MM.1S (cell line): ENCODE results near the gene KREMEN2.

Experiments
- DNase-seq: peaks from one replicate; pipeline ENCODE4 v3.0.0-alpha.2; 2015
- H2AFZ ChIP-seq: fragments of 300-600 bp; sonication (generic); 2 replicates; pipeline ENCODE4 v1.6.0; 2016; ENCODE audit warnings: antibody characterized with exemption, low read length
- H3F3A ChIP-seq: fragments of 300-600 bp; sonication (generic); 2 replicates; pipeline ENCODE4 v1.6.1; 2016; ENCODE audit warnings: mild to moderate bottlenecking, antibody characterized with exemption, low read length, moderate library complexity, mixed read lengths; ENCODE audit not compliant: insufficient read depth
- H3K27ac ChIP-seq: fragments of 300-600 bp; sonication (generic); 2 replicates; pipeline ENCODE4 v1.5.1; 2016; ENCODE audit warnings: mild to moderate bottlenecking, low read length
- H3K27me3 ChIP-seq: fragments of 300-600 bp; sonication (generic); replicated peaks from 2 replicates; pipeline ENCODE4 v1.6.0; 2016; ENCODE audit warnings: low read length; ENCODE audit not compliant: insufficient read depth
- H3K36me3 ChIP-seq: fragments of 300-600 bp; sonication (generic); replicated peaks from 2 replicates; pipeline ENCODE4 v1.6.1; 2016; ENCODE audit warnings: mild to moderate bottlenecking, low read length, mixed read lengths; ENCODE audit not compliant: insufficient read depth
- H3K4me1 ChIP-seq: fragments of 300-600 bp; sonication (generic); 2 replicates; pipeline ENCODE4 v1.6.1; 2016; ENCODE audit warnings: low read length, mixed read lengths
- H3K4me2 ChIP-seq: fragments of 300-600 bp; sonication (generic); 2 replicates; pipeline ENCODE4 v1.6.0; 2016; ENCODE audit warnings: low read depth, low read length
- H3K4me3 ChIP-seq: fragments of 300-600 bp; sonication (generic); 2 replicates; pipeline ENCODE4 v1.5.1; 2016; ENCODE audit warnings: low read length, mixed read lengths
- H3K79me2 ChIP-seq: fragments of 300-600 bp; sonication (generic); 2 replicates; pipeline ENCODE4 v1.6.1; 2016; ENCODE audit warnings: mixed run types, low read length, mixed read lengths
- H3K9ac ChIP-seq: fragments of 300-600 bp; sonication (generic); 2 replicates; pipeline ENCODE4 v1.6.1; 2016; ENCODE audit warnings: low read length, mixed read lengths
- H3K9me2 ChIP-seq: fragments of 300-600 bp; sonication (generic); replicated peaks from 2 replicates; pipeline ENCODE4 v1.6.1; 2016; ENCODE audit warnings: mild to moderate bottlenecking, low read length, mixed read lengths; ENCODE audit not compliant: insufficient read depth
- H3K9me3 ChIP-seq: fragments of 300-600 bp; sonication (generic); replicated peaks from 2 replicates; pipeline ENCODE4 v1.6.1; 2016; ENCODE audit warnings: mild to moderate bottlenecking, low read length, mixed read lengths; ENCODE audit not compliant: insufficient read depth
- H4K20me1 ChIP-seq: fragments of 300-600 bp; sonication (generic); 2 replicates; pipeline ENCODE4 v1.6.1; 2016; ENCODE audit warnings: mild to moderate bottlenecking, low read length, moderate library complexity, mixed read lengths; ENCODE audit not compliant: insufficient read depth
- CTCF ChIP-seq: fragments of 300-600 bp; sonication (generic); IDR thresholded peaks from 2 replicates; pipeline ENCODE4 v1.5.1; 2016; ENCODE audit warnings: antibody characterized with exemption, low read length, mixed read lengths
- EZH2 ChIP-seq: fragments of 300-600 bp; sonication (generic); optimal IDR thresholded peaks from 2 replicates; pipeline ENCODE3; 2017; ENCODE audit warnings: low read depth, mild to moderate bottlenecking, antibody characterized with exemption, low read length, mixed read lengths
- EZH2phosphoT487 ChIP-seq: fragments of 300-600 bp; sonication (generic); IDR thresholded peaks from 2 replicates; pipeline ENCODE4 v1.6.1; 2018; ENCODE audit warnings: antibody characterized with exemption, low read length

KREMEN2 gene

GRCh38 chr16:2952679-2953078 lies 11.4 kb upstream of the KREMEN2 start:
- H3K9ac ChIP-seq = no peak overlapping the region
- no peak overlapping the region for H3K27ac ChIP-seq
- H3K4me1 ChIP-seq = peaks cover 22% of the 10 kb centered on the region
- no peak overlapping the region for H3K4me3 ChIP-seq
- H3F3A ChIP-seq = peaks cover 11% of the 10 kb centered on the region; the same call in 1 of the 2 replicates
- no peaks in the 10 kb centered on the region for H3K79me2 ChIP-seq
- no peak overlapping the region for H2AFZ ChIP-seq
- no peaks in the 10 kb centered on the region for H3K9me2 ChIP-seq
- DNase-seq = peak; percentile 55
- H3K9me3 ChIP-seq = no peaks in the 10 kb centered on the region
- no peaks in the 10 kb centered on the region; the same call in 1 of the 2 replicates for H3K27me3 ChIP-seq
- H3K36me3 ChIP-seq = no peaks in the 10 kb centered on the region
- TF ChIP-seq EZH2phosphoT487 = no peak
- TF ChIP-seq EZH2 = no peak
- no peak for TF ChIP-seq CTCF
- peak overlapping the region; percentile 27; the same call in 1 of the 2 replicates for H3K4me2 ChIP-seq
- H4K20me1 ChIP-seq = no peaks in the 10 kb centered on the region

GRCh38 chr16:2953706-2954627 lies 10.1 kb upstream of the KREMEN2 start:
- no peaks in the 10 kb centered on the region for H3K36me3 ChIP-seq
- H3F3A ChIP-seq = peaks cover 11% of the 10 kb centered on the region
- no peaks in the 10 kb centered on the region for H3K9me2 ChIP-seq
- H2AFZ ChIP-seq = 0 out of 2 replicates have a peak overlapping the region, but pooled peaks have one; percentile 12
- DNase-seq = peak; percentile 41
- no peaks in the 10 kb centered on the region for H3K9me3 ChIP-seq
- no peaks in the 10 kb centered on the region for H3K79me2 ChIP-seq
- H3K4me1 ChIP-seq = peaks cover 22% of the 10 kb centered on the region
- no peak overlapping the region for H3K4me3 ChIP-seq
- H3K27ac ChIP-seq = no peak overlapping the region
- H3K9ac ChIP-seq = no peak overlapping the region
- H3K4me2 ChIP-seq = peak overlapping the region; percentile 42; the same call in 1 of the 2 replicates
- H3K27me3 ChIP-seq = peaks cover 2% of the 10 kb centered on the region
- TF ChIP-seq EZH2 = no peak
- TF ChIP-seq CTCF = no peak
- no peak for TF ChIP-seq EZH2phosphoT487
- H4K20me1 ChIP-seq = no peaks in the 10 kb centered on the region

GRCh38 chr16:2954656-2955381 lies 9.3 kb upstream of the KREMEN2 start:
- no peaks in the 10 kb centered on the region for H3K9me3 ChIP-seq
- peaks cover 11% of the 10 kb centered on the region for H3F3A ChIP-seq
- H3K79me2 ChIP-seq = no peaks in the 10 kb centered on the region
- H3K9me2 ChIP-seq = no peaks in the 10 kb centered on the region
- H3K36me3 ChIP-seq = no peaks in the 10 kb centered on the region
- no peak overlapping the region for H3K4me2 ChIP-seq
- H4K20me1 ChIP-seq = no peaks in the 10 kb centered on the region
- DNase-seq = no peak
- H3K9ac ChIP-seq = no peak overlapping the region
- H3K27me3 ChIP-seq = peaks cover 7% of the 10 kb centered on the region
- no peak overlapping the region for H3K4me3 ChIP-seq
- H2AFZ ChIP-seq = 0 out of 2 replicates have a peak overlapping the region, but pooled peaks have one; percentile 12
- H3K27ac ChIP-seq = no peak overlapping the region
- TF ChIP-seq EZH2phosphoT487 (no peak), EZH2 (no peak), CTCF (no peak)
- H3K4me1 ChIP-seq = peaks cover 28% of the 10 kb centered on the region
